HCT116 (cell line): ENCODE measurements around the gene DOCK2. TPM values are rescaled to one million over a fixed set of nuclear protein-coding genes. Genes with fewer than 3 reads are reported as not detected.

Experiments used
- ATAC-seq: fragments of 200-7000 bp; cut with Tn5 transposase; 2 replicates; pipeline ENCODE4 v1.9.1; 2020; ENCODE audit warnings: mild to moderate bottlenecking, moderate library complexity
- BruUV-seq: library from RNA; stranded (reverse); fragments of 400-500 nt; replicated peaks from 2 replicates; lab custom pipeline; 2021; lab: Mats Ljungman, UMichigan
- CTCF ChIA-PET: fragments of 300-600 bp; sonication (Branson Sonifier 250); formaldehyde crosslinking; loops from one replicate; lab custom pipeline; 2021; ENCODE audit warnings: antibody characterized with exemption; lab: Charles Lee
- POLR2A ChIA-PET: fragments of 300-600, 350-600 bp; sonication (Branson Sonifier 250); formaldehyde crosslinking; loops from one replicate; lab custom pipeline; 2021; ENCODE audit warnings: antibody characterized with exemption; lab: Charles Lee
- RAD21 ChIA-PET, 2 experiments: fragments of 300-600 bp; sonication (Branson Sonifier 250); formaldehyde crosslinking; loops; one replicate each; lab custom pipeline; 2023; ENCODE audit warnings: low total read pairs in 2 of 2; ENCODE audit not compliant: uncharacterized antibody in 2 of 2, unreplicated experiment in 2 of 2, low non-redundant PET in 1 of 2; lab: Charles Lee
- DNase-seq: peaks from one replicate; pipeline ENCODE4 v3.0.0-alpha.2; 2010; ENCODE audit warnings: low read depth, low spot score
- H2AFZ ChIP-seq: fragments of 200-600 bp; shearing (Covaris generic), sonication (generic); 2 replicates; pipeline ENCODE4 v1.6.1; 2017; ENCODE audit warnings: low read depth, mixed run types, mixed read lengths, antibody characterized with exemption, low read length; ENCODE audit not compliant: poor library complexity, severe bottlenecking
- H3K27ac ChIP-seq: 2 replicates; pipeline ENCODE4 v1.5.1; 2012; ENCODE audit warnings: low read depth, low read length
- H3K27me3 ChIP-seq: fragments of 200-600 bp; sonication (generic); 2 replicates; pipeline ENCODE4 v1.6.1; 2016; ENCODE audit warnings: mixed run types, low read length, mixed read lengths; ENCODE audit not compliant: insufficient read depth
- H3K36me3 ChIP-seq, 2 experiments: fragments of 200-500 bp in 1 of 2; fragments of 200-600 bp in 1 of 2; sonication (Bioruptor generic) in 1 of 2; sonication (generic) in 1 of 2; 2 replicates each; pipeline versions ENCODE4 v1.5.1 to v1.6.1; 2014 to 2016; ENCODE audit warnings: low read length in 2 of 2, inconsistent platforms in 1 of 2, mixed read lengths in 1 of 2, mixed run types in 1 of 2; ENCODE audit not compliant: insufficient read depth in 2 of 2, control insufficient read depth in 1 of 2
- H3K4me1 ChIP-seq, 2 experiments: fragments of 200-600 bp in 1 of 2; sonication (generic) in 1 of 2; 2 replicates each; pipeline versions ENCODE4 v1.5.1 to v1.6.1; 2012 to 2017; ENCODE audit warnings: low read length in 2 of 2, inconsistent platforms in 1 of 2, mild to moderate bottlenecking in 1 of 2, mixed read lengths in 1 of 2, mixed run types in 1 of 2, moderate library complexity in 1 of 2; ENCODE audit not compliant: insufficient read depth in 2 of 2, control insufficient read depth in 1 of 2
- H3K4me2 ChIP-seq: fragments of 200-600 bp; sonication (generic); 2 replicates; pipeline ENCODE4 v1.6.1; 2017; ENCODE audit warnings: mixed run types, low read length, mixed read lengths
- H3K4me3 ChIP-seq, 2 experiments: fragments of 200-600 bp in 1 of 2; sonication (generic) in 1 of 2; replicated peaks in 1 of 2; 2 replicates each; pipeline ENCODE4 v1.5.1; 2011 to 2016; ENCODE audit warnings: low read length in 2 of 2, control low read depth in 1 of 2, low read depth in 1 of 2, mild to moderate bottlenecking in 1 of 2, mixed read lengths in 1 of 2, mixed run types in 1 of 2
- H3K79me2 ChIP-seq: fragments of 200-600 bp; sonication (generic); 2 replicates; pipeline ENCODE4 v1.6.1; 2017; ENCODE audit warnings: mild to moderate bottlenecking, mixed run types, low read length, moderate library complexity, mixed read lengths; ENCODE audit not compliant: insufficient read depth
- H3K9ac ChIP-seq: fragments of 200-600 bp; sonication (generic); 2 replicates; pipeline ENCODE4 v1.6.1; 2016; ENCODE audit warnings: low read length, mixed read lengths
- H3K9me2 ChIP-seq: fragments of 200-600 bp; sonication (generic), shearing (Covaris generic); 2 replicates; pipeline ENCODE4 v1.6.1; 2017; ENCODE audit warnings: mixed run types, mild to moderate bottlenecking, moderate library complexity; ENCODE audit not compliant: insufficient read depth
- H3K9me3 ChIP-seq, 2 experiments: fragments of 200-500 bp in 1 of 2; fragments of 200-600 bp in 1 of 2; sonication (Bioruptor generic) in 1 of 2; sonication (generic) in 1 of 2; 2 replicates each; pipeline ENCODE4 v1.6.1; 2014 to 2017; ENCODE audit warnings: low read length in 2 of 2, mixed read lengths in 2 of 2, inconsistent platforms in 1 of 2, low read depth in 1 of 2, mild to moderate bottlenecking in 1 of 2, mixed run types in 1 of 2, moderate library complexity in 1 of 2; ENCODE audit not compliant: control insufficient read depth in 1 of 2, insufficient read depth in 1 of 2
- H4K20me1 ChIP-seq: fragments of 200-600 bp; sonication (generic), shearing (Covaris generic); 2 replicates; pipeline ENCODE4 v1.6.1; 2017; ENCODE audit warnings: mixed run types, mild to moderate bottlenecking, moderate library complexity; ENCODE audit not compliant: insufficient read depth
- CBX3 ChIP-seq: IDR thresholded peaks from 2 replicates; pipeline ENCODE4 v1.6.1; 2012; ENCODE audit warnings: low read depth
- CEBPB ChIP-seq: IDR thresholded peaks from 2 replicates; pipeline ENCODE4 v1.6.1; 2012; ENCODE audit warnings: low read depth
- CTCF ChIP-seq, 3 experiments: fragments of 200-600 bp in 1 of 3; sonication (generic) in 1 of 3; IDR thresholded peaks in 2 of 3; conservative IDR thresholded peaks in 1 of 3; 2 replicates each; pipeline ENCODE4 v1.5.1; 2012 to 2017; ENCODE audit warnings: low read depth in 2 of 3, low read length in 2 of 3, antibody characterized with exemption in 1 of 3, borderline replicate concordance in 1 of 3, control low read depth in 1 of 3, mild to moderate bottlenecking in 1 of 3, mixed read lengths in 1 of 3, mixed run types in 1 of 3, moderate library complexity in 1 of 3; ENCODE audit not compliant: insufficient read depth in 1 of 3
- ELF1 ChIP-seq: IDR thresholded peaks from 2 replicates; pipeline ENCODE4 v1.6.1; 2012; ENCODE audit warnings: low read depth, borderline replicate concordance
- EZH2 ChIP-seq: fragments of 200-600 bp; sonication (generic); IDR thresholded peaks from 2 replicates; pipeline ENCODE4 v1.6.1; 2017; ENCODE audit warnings: antibody characterized with exemption, mixed run types
- EZH2phosphoT487 ChIP-seq: fragments of 200-600 bp; IDR thresholded peaks from 2 replicates; pipeline ENCODE4 v1.6.1; 2018; ENCODE audit warnings: antibody characterized with exemption, borderline replicate concordance
- FOSL1 ChIP-seq: IDR thresholded peaks from 2 replicates; pipeline ENCODE4 v1.6.1; 2012; ENCODE audit warnings: low read depth
- JUND ChIP-seq: IDR thresholded peaks from 2 replicates; pipeline ENCODE4 v1.6.1; 2012
- POLR2A ChIP-seq: IDR thresholded peaks from 2 replicates; pipeline ENCODE4 v1.7.0; 2011; ENCODE audit warnings: borderline replicate concordance; ENCODE audit not compliant: insufficient read depth, insufficient read length; ENCODE audit errors: extremely low read depth
- POLR2AphosphoS5 ChIP-seq: IDR thresholded peaks from 2 replicates; pipeline ENCODE4 v1.6.1; 2011; ENCODE audit warnings: mild to moderate bottlenecking, low read depth, low read length, moderate library complexity
- RAD21 ChIP-seq: IDR thresholded peaks from 2 replicates; pipeline ENCODE4 v1.6.1; 2012; ENCODE audit warnings: low read depth, mild to moderate bottlenecking
- SRF ChIP-seq: IDR thresholded peaks from 2 replicates; pipeline ENCODE4 v1.6.1; 2012; ENCODE audit warnings: low read depth
- YY1 ChIP-seq: IDR thresholded peaks from 2 replicates; pipeline ENCODE4 v1.6.1; 2011; ENCODE audit warnings: low read length, low read depth, moderate library complexity, mild to moderate bottlenecking; ENCODE audit not compliant: insufficient replicate concordance; ENCODE audit errors: extremely low read depth
- ZBTB33 ChIP-seq: IDR thresholded peaks from 2 replicates; pipeline ENCODE4 v1.6.1; 2011; ENCODE audit warnings: mild to moderate bottlenecking, low read length, moderate library complexity; ENCODE audit not compliant: insufficient replicate concordance; ENCODE audit errors: extremely low read depth
- ZFX ChIP-seq: fragments of 450-650 bp; IDR thresholded peaks from 2 replicates; pipeline ENCODE4 v1.6.1; 2017
- intact Hi-C: fragments of 100-400 bp; cut with micrococcal nuclease; formaldehyde crosslinking; loops from 2 replicates; pipeline ENCODE4 v1.10.0; 2022
- total RNA-seq: library from RNA; stranded (reverse); gene quantifications from one replicate; pipeline ENCODE4 v1.2.1, GENCODE V29; 2021; ENCODE audit not compliant: unreplicated experiment
- TF ChIP-seq, protein P1 (sequence below): IDR thresholded peaks from 2 replicates; pipeline ENCODE4 v1.6.1; 2012
- TF ChIP-seq, protein P2 (sequence below): IDR thresholded peaks from 2 replicates; pipeline ENCODE4 v1.6.1; 2012; ENCODE audit warnings: low read depth
- TF ChIP-seq, protein P3 (sequence below): IDR thresholded peaks from 2 replicates; pipeline ENCODE4 v1.6.1; 2012

Gene DOCK2
- total RNA-seq, 1 experiment from 2014 or later = 0.89 TPM

DNA sequence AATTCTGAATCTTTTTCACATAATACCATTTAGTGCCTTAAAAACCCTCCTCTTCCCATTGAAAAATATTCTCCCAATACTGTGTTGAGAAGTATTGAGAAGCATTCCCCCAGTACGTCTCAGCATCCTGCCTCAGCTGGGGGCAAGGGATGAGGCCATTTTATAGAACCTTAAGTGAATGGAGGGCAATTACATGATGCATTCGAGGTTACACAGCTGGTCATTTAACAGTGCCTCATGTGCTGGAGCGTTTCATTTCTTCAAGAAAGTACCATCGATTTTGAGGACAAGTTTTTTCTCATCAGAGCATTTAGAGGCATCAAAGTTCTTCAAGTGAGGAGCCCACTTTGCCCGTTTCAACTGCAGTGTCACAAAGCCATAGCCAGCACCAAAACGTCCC is 135.6 kb downstream of the DOCK2 start:
- POLR2A ChIA-PET = no interaction called here
- no peaks in the 10 kb centered on the region for H4K20me1 ChIP-seq
- BruUV-seq = no TSS peak

More for the DNA sequence above, 135.6 kb downstream of the DOCK2 start:
- ChIA-PET RAD21 (no interaction called here), CTCF (no interaction called here)
- no peak for DNase-seq
- Histone ChIP-seq H3K9me2 (no peaks in the 10 kb centered on the region), H3K9me3 (no peaks in the 10 kb centered on the region), H3K27ac (no peak overlapping the region), H2AFZ (no peak overlapping the region), H3K27me3 (peaks cover 27% of the 10 kb centered on the region), H3K36me3 (no peaks in the 10 kb centered on the region), H3K4me2 (no peak overlapping the region), H3K9ac (no peak overlapping the region), H3K4me3 (no peak overlapping the region), H3K79me2 (no peaks in the 10 kb centered on the region), H3K4me1 (no peaks in the 10 kb centered on the region)
- intact Hi-C loops = no loop called here
- no peak for TF ChIP-seq SRF
- TF ChIP-seq JUND = no peak
- TF ChIP-seq, protein P1, sequence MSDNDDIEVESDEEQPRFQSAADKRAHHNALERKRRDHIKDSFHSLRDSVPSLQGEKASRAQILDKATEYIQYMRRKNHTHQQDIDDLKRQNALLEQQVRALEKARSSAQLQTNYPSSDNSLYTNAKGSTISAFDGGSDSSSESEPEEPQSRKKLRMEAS = no peak
- no peak for TF ChIP-seq ZBTB33
- TF ChIP-seq EZH2phosphoT487 = no peak
- TF ChIP-seq POLR2A = no peak
- TF ChIP-seq FOSL1 = no peak
- TF ChIP-seq, protein P2, sequence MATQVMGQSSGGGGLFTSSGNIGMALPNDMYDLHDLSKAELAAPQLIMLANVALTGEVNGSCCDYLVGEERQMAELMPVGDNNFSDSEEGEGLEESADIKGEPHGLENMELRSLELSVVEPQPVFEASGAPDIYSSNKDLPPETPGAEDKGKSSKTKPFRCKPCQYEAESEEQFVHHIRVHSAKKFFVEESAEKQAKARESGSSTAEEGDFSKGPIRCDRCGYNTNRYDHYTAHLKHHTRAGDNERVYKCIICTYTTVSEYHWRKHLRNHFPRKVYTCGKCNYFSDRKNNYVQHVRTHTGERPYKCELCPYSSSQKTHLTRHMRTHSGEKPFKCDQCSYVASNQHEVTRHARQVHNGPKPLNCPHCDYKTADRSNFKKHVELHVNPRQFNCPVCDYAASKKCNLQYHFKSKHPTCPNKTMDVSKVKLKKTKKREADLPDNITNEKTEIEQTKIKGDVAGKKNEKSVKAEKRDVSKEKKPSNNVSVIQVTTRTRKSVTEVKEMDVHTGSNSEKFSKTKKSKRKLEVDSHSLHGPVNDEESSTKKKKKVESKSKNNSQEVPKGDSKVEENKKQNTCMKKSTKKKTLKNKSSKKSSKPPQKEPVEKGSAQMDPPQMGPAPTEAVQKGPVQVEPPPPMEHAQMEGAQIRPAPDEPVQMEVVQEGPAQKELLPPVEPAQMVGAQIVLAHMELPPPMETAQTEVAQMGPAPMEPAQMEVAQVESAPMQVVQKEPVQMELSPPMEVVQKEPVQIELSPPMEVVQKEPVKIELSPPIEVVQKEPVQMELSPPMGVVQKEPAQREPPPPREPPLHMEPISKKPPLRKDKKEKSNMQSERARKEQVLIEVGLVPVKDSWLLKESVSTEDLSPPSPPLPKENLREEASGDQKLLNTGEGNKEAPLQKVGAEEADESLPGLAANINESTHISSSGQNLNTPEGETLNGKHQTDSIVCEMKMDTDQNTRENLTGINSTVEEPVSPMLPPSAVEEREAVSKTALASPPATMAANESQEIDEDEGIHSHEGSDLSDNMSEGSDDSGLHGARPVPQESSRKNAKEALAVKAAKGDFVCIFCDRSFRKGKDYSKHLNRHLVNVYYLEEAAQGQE = no peak
- no peak for TF ChIP-seq EZH2
- no peak for TF ChIP-seq CBX3
- no peak for TF ChIP-seq ZFX
- no peak for TF ChIP-seq ELF1
- no peak for TF ChIP-seq POLR2AphosphoS5
- no peak for TF ChIP-seq CTCF (IDR thresholded peaks at IDR 0.05 in 2 of 3, conservative IDR thresholded peaks at IDR 0.05 in 1 of 3; ENCODE audit: borderline replicate concordance in 1 of 3, insufficient read depth in 1 of 3, low read depth in 2 of 3, low read length in 2 of 3)
- no peak for TF ChIP-seq YY1
- no peak for TF ChIP-seq RAD21
- TF ChIP-seq, protein P3, sequence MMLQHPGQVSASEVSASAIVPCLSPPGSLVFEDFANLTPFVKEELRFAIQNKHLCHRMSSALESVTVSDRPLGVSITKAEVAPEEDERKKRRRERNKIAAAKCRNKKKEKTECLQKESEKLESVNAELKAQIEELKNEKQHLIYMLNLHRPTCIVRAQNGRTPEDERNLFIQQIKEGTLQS = no peak
- TF ChIP-seq CEBPB = no peak
- ATAC-seq = no peak
